OCI-LY7 (cell line): ENCODE results near the gene PRPF38B. TPM values are rescaled to one million over a fixed set of nuclear protein-coding genes. Genes with fewer than 3 reads are reported as not detected.

ENCODE experiments used
- BruUV-seq: library from RNA; stranded (reverse); fragments of 400-500 nt; replicated peaks from 2 replicates; lab custom pipeline; 2021; lab: Mats Ljungman, UMichigan
- CTCF ChIA-PET: fragments of 300-600 bp; sonication (Branson Sonifier 250); formaldehyde crosslinking; loops from one replicate; lab custom pipeline; 2022; ENCODE audit warnings: antibody characterized with exemption; ENCODE audit not compliant: unreplicated experiment; lab: Charles Lee
- POLR2A ChIA-PET: fragments of 300-600 bp; sonication (Branson Sonifier 250); formaldehyde crosslinking; loops from one replicate; lab custom pipeline; 2022; ENCODE audit warnings: antibody characterized with exemption; lab: Charles Lee
- DNase-seq: peaks from one replicate; pipeline ENCODE4 v3.0.0-alpha.2; 2015; ENCODE audit warnings: low spot score
- H2AFZ ChIP-seq: fragments of 200-600 bp; sonication (generic), shearing (Covaris generic); 2 replicates; pipeline ENCODE4 v1.6.1; 2014; ENCODE audit warnings: mild to moderate bottlenecking, antibody characterized with exemption, low read length, moderate library complexity
- H3K27ac ChIP-seq: fragments of 200-600 bp; sonication (generic); 2 replicates; pipeline ENCODE4 v1.5.1; 2014; ENCODE audit warnings: mixed run types, low read depth, mild to moderate bottlenecking, moderate library complexity, low read length, inconsistent platforms; ENCODE audit not compliant: poor library complexity, severe bottlenecking
- H3K36me3 ChIP-seq: fragments of 200-600 bp; sonication (generic); 2 replicates; pipeline ENCODE4 v1.6.1; 2014; ENCODE audit warnings: mild to moderate bottlenecking, antibody characterized with exemption, low read length, moderate library complexity, mixed read lengths; ENCODE audit not compliant: insufficient read depth
- H3K4me1 ChIP-seq: fragments of 200-600 bp; sonication (generic); 2 replicates; pipeline ENCODE4 v1.5.1; 2014; ENCODE audit warnings: mild to moderate bottlenecking, low read length; ENCODE audit not compliant: insufficient read depth, poor library complexity, severe bottlenecking
- H3K4me2 ChIP-seq: fragments of 200-600 bp; sonication (generic); 2 replicates; pipeline ENCODE4 v1.6.1; 2014; ENCODE audit warnings: mild to moderate bottlenecking, low read length
- H3K4me3 ChIP-seq: fragments of 200-600 bp; sonication (generic); 2 replicates; pipeline ENCODE4 v1.5.1; 2014; ENCODE audit warnings: mild to moderate bottlenecking, low read depth, low read length; ENCODE audit not compliant: poor library complexity, severe bottlenecking
- H3K79me2 ChIP-seq: fragments of 200-600 bp; sonication (generic); 2 replicates; pipeline ENCODE4 v1.6.1; 2016; ENCODE audit warnings: low read depth, mild to moderate bottlenecking, low read length, moderate library complexity, mixed read lengths; ENCODE audit not compliant: insufficient read depth
- H3K9me2 ChIP-seq: fragments of 200-600 bp; sonication (generic); 2 replicates; pipeline ENCODE4 v1.6.1; 2016; ENCODE audit warnings: mild to moderate bottlenecking, low read length, mixed read lengths; ENCODE audit not compliant: insufficient read depth
- H3K9me3 ChIP-seq: fragments of 200-600 bp; sonication (generic); 2 replicates; pipeline ENCODE4 v1.6.1; 2014; ENCODE audit warnings: mild to moderate bottlenecking, mixed run types, low read length, mixed read lengths
- H4K20me1 ChIP-seq: fragments of 200-600 bp; sonication (generic); 2 replicates; pipeline ENCODE4 v1.6.1; 2014; ENCODE audit warnings: mild to moderate bottlenecking, antibody characterized with exemption, low read length, moderate library complexity, mixed read lengths; ENCODE audit not compliant: insufficient read depth
- CTCF ChIP-seq: fragments of 200-600 bp; sonication (generic); conservative IDR thresholded peaks from 2 replicates; pipeline ENCODE4 v1.5.1; 2014; ENCODE audit warnings: mild to moderate bottlenecking, antibody characterized with exemption, low read length, moderate library complexity, mixed read lengths
- EZH2phosphoT487 ChIP-seq: fragments of 200-600 bp; sonication (generic); IDR thresholded peaks from 2 replicates; pipeline ENCODE4 v1.6.1; 2018; ENCODE audit warnings: low read depth, borderline replicate concordance, mild to moderate bottlenecking, mixed run types, antibody characterized with exemption, low read length, moderate library complexity, mixed read lengths
- intact Hi-C: fragments of 100-400 bp; cut with micrococcal nuclease; formaldehyde crosslinking; loops from one replicate; pipeline ENCODE4 v1.10.0; 2022; ENCODE audit not compliant: unreplicated experiment
- total RNA-seq, 2 experiments: library from RNA; depleted of rRNA in 1 of 2; stranded (reverse); fragments of >200 nt in 1 of 2; shearing (Covaris generic) in 1 of 2; gene quantifications; 2 replicates each; pipeline ENCODE4 v1.2.3, GENCODE V29; 2014 to 2022

PRPF38B gene
- total RNA-seq, 2 experiments from 2014 or later: 47.4 to 73.8 TPM

DNA sequence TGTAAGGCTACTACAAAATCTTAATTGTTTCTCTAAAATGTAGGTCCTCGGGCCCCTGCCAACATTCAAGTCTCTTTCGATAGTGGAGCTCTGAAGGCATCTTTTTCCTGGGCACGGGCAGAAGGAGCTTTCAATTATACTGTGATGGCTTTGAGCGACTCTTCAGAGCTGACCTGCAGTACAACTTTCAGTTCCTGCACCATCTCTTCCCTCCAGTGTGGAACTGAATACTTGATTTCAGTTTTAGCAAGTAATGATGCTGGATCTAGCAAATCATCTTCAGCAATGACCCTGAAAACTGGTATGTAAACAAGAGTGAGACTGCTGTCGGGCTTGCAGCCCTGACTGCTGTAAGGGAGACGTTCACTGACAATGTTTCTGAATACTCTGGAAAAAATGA lies 30.2 kb downstream of the PRPF38B start:
- 0 out of 2 replicates have a peak overlapping the region, but pooled peaks have one; percentile 42 for H2AFZ ChIP-seq

GRCh38 chr1:108725906-108726305 lies 33.8 kb downstream of the PRPF38B start:
- TF ChIP-seq EZH2phosphoT487 (no peak), CTCF (no peak)
- Histone ChIP-seq H3K36me3 (no peaks in the 10 kb centered on the region), H3K4me2 (no peak overlapping the region), H4K20me1 (no peaks in the 10 kb centered on the region), H3K4me3 (no peak overlapping the region), H3K9me3 (no peaks in the 10 kb centered on the region), H3K4me1 (no peaks in the 10 kb centered on the region), H3K79me2 (no peaks in the 10 kb centered on the region), H3K27ac (no peak overlapping the region), H2AFZ (no peak overlapping the region), H3K9me2 (no peaks in the 10 kb centered on the region)
- POLR2A ChIA-PET: no interaction called here
- intact Hi-C loops: no loop called here
- DNase-seq: no peak
- no TSS peak for BruUV-seq
- CTCF ChIA-PET: no interaction called here

More for the DNA sequence above, 30.2 kb downstream of the PRPF38B start:
- TF ChIP-seq CTCF (no peak), EZH2phosphoT487 (no peak)
- Histone ChIP-seq H3K9me2 (no peaks in the 10 kb centered on the region), H3K79me2 (no peaks in the 10 kb centered on the region), H3K4me2 (no peak overlapping the region), H3K9me3 (no peaks in the 10 kb centered on the region), H3K27ac (no peak overlapping the region), H3K4me1 (no peaks in the 10 kb centered on the region), H3K4me3 (no peak overlapping the region), H3K36me3 (no peaks in the 10 kb centered on the region), H4K20me1 (no peaks in the 10 kb centered on the region)
- intact Hi-C loops: no loop called here
- CTCF ChIA-PET: no interaction called here
- POLR2A ChIA-PET: interaction anchor here (0.6 to 1.1 kb wide), 3 partner anchors 15 to 85 kb away, joined by 3 to 5 read pairs (median 3); no protein-coding TSS in a partner anchor
- BruUV-seq: no TSS peak
- no peak for DNase-seq

DNA sequence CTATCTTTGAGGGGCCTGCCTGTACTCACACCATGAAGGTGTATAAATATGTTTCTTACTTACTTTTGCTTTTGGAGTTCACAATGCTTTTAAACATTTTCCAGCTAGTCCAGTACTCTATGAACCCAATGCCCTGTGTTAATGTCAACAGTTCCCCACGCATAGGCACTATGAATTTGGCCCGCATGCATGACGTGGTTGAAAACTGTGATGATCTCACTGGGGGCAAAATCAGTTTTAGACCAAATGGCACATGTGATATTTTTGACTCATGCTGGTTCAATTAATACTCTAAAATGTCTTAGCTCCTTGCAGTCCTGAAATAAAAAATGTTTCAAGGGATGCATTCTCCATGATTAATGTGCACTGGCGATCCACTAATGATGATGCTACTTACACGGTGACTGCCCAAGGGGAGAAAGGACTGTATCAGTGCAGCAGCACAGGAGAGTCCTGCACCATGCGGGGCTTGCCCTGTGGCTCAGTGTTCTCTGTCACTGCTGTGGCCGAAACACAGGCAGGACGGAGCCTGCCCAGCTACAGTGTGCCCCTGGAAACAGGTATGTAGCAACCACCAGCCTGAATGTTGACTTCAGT lies 36.3 kb downstream of the PRPF38B start:
- H3K36me3 ChIP-seq: no peaks in the 10 kb centered on the region
- H3K4me2 ChIP-seq: no peak overlapping the region
- H3K4me1 ChIP-seq: no peaks in the 10 kb centered on the region
- no peaks in the 10 kb centered on the region for H3K9me2 ChIP-seq
- BruUV-seq: no TSS peak
- intact Hi-C loops: no loop called here
- no peaks in the 10 kb centered on the region for H4K20me1 ChIP-seq
- no peak overlapping the region for H2AFZ ChIP-seq
- H3K79me2 ChIP-seq: no peaks in the 10 kb centered on the region
- ChIA-PET POLR2A (no interaction called here), CTCF (no interaction called here)
- no peak overlapping the region for H3K27ac ChIP-seq
- no peak for DNase-seq
- TF ChIP-seq EZH2phosphoT487 (no peak), CTCF (no peak)
- no peaks in the 10 kb centered on the region for H3K9me3 ChIP-seq
- no peak overlapping the region for H3K4me3 ChIP-seq
